DND-41 (cell line): ENCODE measurements around the gene CCT2.

Experiments used
- ATAC-seq: fragments of 200-7000 bp; cut with Tn5 transposase; 3 replicates; pipeline ENCODE4 v1.9.1; 2021; ENCODE audit warnings: low read depth; ENCODE audit not compliant: insufficient read depth
- DNase-seq: peaks from one replicate; pipeline ENCODE4 v3.0.0-alpha.2; 2020
- H2AFZ ChIP-seq: 2 replicates; pipeline ENCODE4 v1.6.0; 2012; ENCODE audit warnings: low read depth, low read length
- H3K27ac ChIP-seq: 2 replicates; pipeline ENCODE4 v1.5.1; 2012; ENCODE audit warnings: low read length, inconsistent platforms
- H3K27me3 ChIP-seq: fragments of 200-600 bp; sonication (generic); 2 replicates; pipeline ENCODE4 v1.6.0; 2012; ENCODE audit warnings: low read length, mild to moderate bottlenecking, inconsistent platforms; ENCODE audit not compliant: insufficient read depth, poor library complexity
- H3K36me3 ChIP-seq: 2 replicates; pipeline ENCODE4 v1.5.1; 2012; ENCODE audit warnings: low read length, inconsistent platforms; ENCODE audit not compliant: insufficient read depth
- H3K4me1 ChIP-seq: 2 replicates; pipeline ENCODE4 v1.5.1; 2012; ENCODE audit warnings: mild to moderate bottlenecking, low read length; ENCODE audit not compliant: insufficient read depth
- H3K4me2 ChIP-seq: 2 replicates; pipeline ENCODE4 v1.6.0; 2012; ENCODE audit warnings: mild to moderate bottlenecking, moderate library complexity, low read length, inconsistent platforms; ENCODE audit not compliant: insufficient read depth
- H3K4me3 ChIP-seq, 2 experiments: fragments of 200-600 bp in 1 of 2; shearing (Covaris generic) in 1 of 2; 2 replicates each; pipeline ENCODE4 v1.5.1; 2012 to 2016; ENCODE audit warnings: inconsistent platforms in 2 of 2, low read length in 2 of 2, mild to moderate bottlenecking in 2 of 2, low read depth in 1 of 2, moderate library complexity in 1 of 2
- H3K79me2 ChIP-seq: 2 replicates; pipeline ENCODE4 v1.6.0; 2012; ENCODE audit warnings: low read length, inconsistent platforms; ENCODE audit not compliant: insufficient read depth
- H3K9ac ChIP-seq: 2 replicates; pipeline ENCODE4 v1.6.0; 2012; ENCODE audit warnings: low read depth, mild to moderate bottlenecking, inconsistent platforms, low read length, moderate library complexity
- H3K9me3 ChIP-seq: 2 replicates; pipeline ENCODE4 v1.5.1; 2012; ENCODE audit warnings: low read length, moderate library complexity, mild to moderate bottlenecking, inconsistent platforms; ENCODE audit not compliant: insufficient read depth, severe bottlenecking
- H4K20me1 ChIP-seq: 2 replicates; pipeline ENCODE4 v1.6.0; 2012; ENCODE audit warnings: low read length; ENCODE audit not compliant: insufficient read depth
- CTCF ChIP-seq: IDR thresholded peaks from 2 replicates; pipeline ENCODE4 v1.5.1; 2012; ENCODE audit warnings: borderline replicate concordance, low read length, moderate library complexity, mild to moderate bottlenecking; ENCODE audit not compliant: poor library complexity, severe bottlenecking; ENCODE audit errors: extremely low read depth
- EZH2 ChIP-seq: IDR thresholded peaks from 3 replicates; pipeline ENCODE4 v1.6.1; 2012; ENCODE audit warnings: borderline replicate concordance, low read depth, mild to moderate bottlenecking, moderate library complexity, low read length, inconsistent platforms; ENCODE audit not compliant: severe bottlenecking

Gene CCT2

DNA sequence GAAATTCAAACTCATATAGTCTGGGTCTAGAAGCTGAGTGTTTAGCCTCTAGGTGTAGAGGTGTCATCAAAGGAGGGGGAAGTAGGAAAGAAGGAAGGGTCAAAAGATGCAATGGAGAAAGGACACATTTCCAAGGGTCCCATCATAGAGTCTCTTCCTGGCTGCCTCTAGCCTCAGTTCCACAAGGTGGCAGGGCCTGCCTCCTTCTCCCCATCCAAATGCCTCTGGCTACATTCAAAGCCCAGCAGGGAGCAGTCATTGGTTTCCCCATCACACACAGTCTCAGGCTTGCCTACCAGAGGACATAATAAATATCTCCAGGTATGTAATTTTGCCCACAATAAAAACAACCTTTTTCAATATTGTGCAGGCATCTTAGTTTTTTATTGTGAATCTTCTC lies 2.1 kb upstream of the CCT2 start:
- no peak overlapping the region for H2AFZ ChIP-seq

GRCh38 chr12:69588527-69588926 lies 3.3 kb downstream of the CCT2 start:
- Histone ChIP-seq H2AFZ (no peak overlapping the region), H3K4me2 (no peak overlapping the region), H3K27ac (no peak overlapping the region), H3K79me2 (peaks cover 63% of the 10 kb centered on the region), H4K20me1 (peaks cover 27% of the 10 kb centered on the region), H3K9ac (no peak overlapping the region), H3K9me3 (no peaks in the 10 kb centered on the region), H3K36me3 (peaks cover 76% of the 10 kb centered on the region), H3K4me1 (peaks cover 43% of the 10 kb centered on the region), H3K4me3 (no peak overlapping the region), H3K27me3 (no peaks in the 10 kb centered on the region)
- no peak for DNase-seq
- ATAC-seq, result no peak
- TF ChIP-seq CTCF (no peak), EZH2 (no peak)

More for the DNA sequence above, 2.1 kb upstream of the CCT2 start:
- H3K4me2 ChIP-seq, result no peak overlapping the region
- H3K9me3 ChIP-seq, result no peaks in the 10 kb centered on the region
- H3K79me2 ChIP-seq, result peaks cover 31% of the 10 kb centered on the region
- no peaks in the 10 kb centered on the region for H3K27me3 ChIP-seq
- no peak overlapping the region for H3K27ac ChIP-seq
- no peak overlapping the region for H3K9ac ChIP-seq
- no peak for DNase-seq
- H3K4me1 ChIP-seq, result peaks cover 29% of the 10 kb centered on the region
- no peak for TF ChIP-seq EZH2
- TF ChIP-seq CTCF, result peak; percentile 37
- peaks cover 13% of the 10 kb centered on the region for H4K20me1 ChIP-seq
- peaks cover 23% of the 10 kb centered on the region for H3K36me3 ChIP-seq
- no peak overlapping the region for H3K4me3 ChIP-seq
- ATAC-seq, result no peak

DNA sequence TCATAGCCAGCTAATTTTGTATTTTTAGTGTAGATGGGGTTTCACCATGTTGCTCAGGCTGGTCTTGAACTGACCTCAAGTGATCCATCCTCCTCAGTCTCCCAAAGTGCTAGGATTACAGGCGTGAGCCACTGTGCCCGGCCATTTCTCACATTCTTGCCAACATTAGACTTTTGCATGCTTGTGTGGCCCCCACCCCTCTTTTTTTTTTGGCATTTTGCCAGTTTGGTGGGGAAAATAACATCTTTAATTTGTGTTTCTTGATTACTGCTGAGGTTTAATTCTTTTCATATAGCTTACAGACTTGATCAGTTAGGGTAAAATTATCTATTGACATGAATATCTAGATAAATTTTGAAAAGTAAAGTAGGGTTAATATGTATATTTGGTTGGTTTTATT lies 3.8 kb downstream of the CCT2 start:
- H3K27me3 ChIP-seq, result no peaks in the 10 kb centered on the region
- H3K4me2 ChIP-seq, result no peak overlapping the region
- H3K4me1 ChIP-seq, result peaks cover 43% of the 10 kb centered on the region
- no peak overlapping the region for H3K27ac ChIP-seq
- no peak for TF ChIP-seq EZH2
- no peak for TF ChIP-seq CTCF
- no peaks in the 10 kb centered on the region for H3K9me3 ChIP-seq
- H3K9ac ChIP-seq, result no peak overlapping the region
- H2AFZ ChIP-seq, result no peak overlapping the region
- H3K4me3 ChIP-seq, result no peak overlapping the region
- ATAC-seq (no peak), DNase-seq (no peak)
- peaks cover 66% of the 10 kb centered on the region for H3K79me2 ChIP-seq
- peaks cover 27% of the 10 kb centered on the region for H4K20me1 ChIP-seq
- H3K36me3 ChIP-seq, result peaks cover 82% of the 10 kb centered on the region

GRCh38 chr12:69595689-69596088 lies 10.4 kb downstream of the CCT2 start:
- peak; percentile 47; the same call in 1 of the 3 replicates for ATAC-seq
- DNase-seq, result no peak
- no peak overlapping the region for H2AFZ ChIP-seq

More at GRCh38 chr12:69595689-69596088, 10.4 kb downstream of the CCT2 start:
- no peak overlapping the region for H3K4me2 ChIP-seq
- H3K79me2 ChIP-seq, result peaks cover 23% of the 10 kb centered on the region; the same call in 1 of the 2 replicates
- TF ChIP-seq EZH2 (no peak), CTCF (peak; percentile 11)
- no peaks in the 10 kb centered on the region for H3K9me3 ChIP-seq
- no peak overlapping the region for H3K9ac ChIP-seq
- peaks cover 98% of the 10 kb centered on the region for H3K36me3 ChIP-seq
- no peaks in the 10 kb centered on the region; the same call in 1 of the 2 replicates for H3K4me1 ChIP-seq
- no peak overlapping the region for H3K4me3 ChIP-seq
- peaks cover 28% of the 10 kb centered on the region; the same call in 1 of the 2 replicates for H4K20me1 ChIP-seq
- H3K27ac ChIP-seq, result no peak overlapping the region
- no peaks in the 10 kb centered on the region for H3K27me3 ChIP-seq
